ENCODE measurements around the gene PRRT1.
A peak's percentile ranks its signal among the peaks of the same experiment; 100 is the strongest.
"Not testable (repeated sequence)": the region's sequence is repeated elsewhere in the genome, so short reads cannot be mapped to it uniquely, and the experiment has no call there.

PRRT1 gene

GRCh38 chr6:32195652-32195901 lies 43.8 kb upstream of the PRRT1 start:
- Histone ChIP-seq H2AFZ (ENCODE audit: low read depth, low read length, severe bottlenecking) (no peak overlapping the region), H3K4me2 (ENCODE audit: low read depth, low read length, poor library complexity, severe bottlenecking) (peak overlapping the region; percentile 85), H3F3A (ENCODE audit: insufficient read depth) (peaks cover 47% of the 10 kb centered on the region), H3K27ac (ENCODE audit: low read depth, low read length) (no peak overlapping the region), H4K20me1 (ENCODE audit: low read depth, low read length) (no peaks in the 10 kb centered on the region), H3K27me3 (ENCODE audit: low read length) (no peaks in the 10 kb centered on the region), H3K9me2 (replicated peaks; ENCODE audit: insufficient read depth, low read length) (no peaks in the 10 kb centered on the region), H3K79me2 (ENCODE audit: insufficient read depth, low read length) (peaks cover 13% of the 10 kb centered on the region), H3K4me3 (ENCODE audit: insufficient read depth, low read length, poor library complexity, severe bottlenecking) (no peak overlapping the region), H3K9me3 (ENCODE audit: insufficient read depth, low read length) (no peaks in the 10 kb centered on the region), H3K36me3 (ENCODE audit: low read length) (no peaks in the 10 kb centered on the region), H3K9ac (ENCODE audit: low read length) (peak overlapping the region; percentile 71)
- TF ChIP-seq CTCF (IDR thresholded peaks at IDR 0.05; ENCODE audit: insufficient read depth, low read length, poor library complexity, severe bottlenecking): no peak
- no peak for TF ChIP-seq EZH2phosphoT487 (conservative IDR thresholded peaks at IDR 0.05; ENCODE audit: low read length)

GRCh38 chr6:32194825-32195651 lies 43.3 kb upstream of the PRRT1 start:
- peak; percentile 75 for TF ChIP-seq CTCF (IDR thresholded peaks at IDR 0.05; ENCODE audit: insufficient read depth, low read length, poor library complexity, severe bottlenecking)
- TF ChIP-seq EZH2phosphoT487 (conservative IDR thresholded peaks at IDR 0.05; ENCODE audit: low read length): no peak
- Histone ChIP-seq H4K20me1 (ENCODE audit: low read depth, low read length) (no peaks in the 10 kb centered on the region), H3K9me3 (ENCODE audit: insufficient read depth, low read length) (no peaks in the 10 kb centered on the region), H3F3A (ENCODE audit: insufficient read depth) (peaks cover 47% of the 10 kb centered on the region), H3K4me3 (ENCODE audit: insufficient read depth, low read length, poor library complexity, severe bottlenecking) (peak overlapping the region; percentile 59), H3K79me2 (ENCODE audit: insufficient read depth, low read length) (peaks cover 13% of the 10 kb centered on the region), H3K27me3 (ENCODE audit: low read length) (no peaks in the 10 kb centered on the region), H3K4me2 (ENCODE audit: low read depth, low read length, poor library complexity, severe bottlenecking) (peak overlapping the region; percentile 85), H3K9ac (ENCODE audit: low read length) (peak overlapping the region; percentile 66), H3K36me3 (ENCODE audit: low read length) (no peaks in the 10 kb centered on the region), H2AFZ (ENCODE audit: low read depth, low read length, severe bottlenecking) (peak overlapping the region; percentile 24), H3K27ac (ENCODE audit: low read depth, low read length) (peak overlapping the region; percentile 58), H3K9me2 (replicated peaks; ENCODE audit: insufficient read depth, low read length) (no peaks in the 10 kb centered on the region)

DNA sequence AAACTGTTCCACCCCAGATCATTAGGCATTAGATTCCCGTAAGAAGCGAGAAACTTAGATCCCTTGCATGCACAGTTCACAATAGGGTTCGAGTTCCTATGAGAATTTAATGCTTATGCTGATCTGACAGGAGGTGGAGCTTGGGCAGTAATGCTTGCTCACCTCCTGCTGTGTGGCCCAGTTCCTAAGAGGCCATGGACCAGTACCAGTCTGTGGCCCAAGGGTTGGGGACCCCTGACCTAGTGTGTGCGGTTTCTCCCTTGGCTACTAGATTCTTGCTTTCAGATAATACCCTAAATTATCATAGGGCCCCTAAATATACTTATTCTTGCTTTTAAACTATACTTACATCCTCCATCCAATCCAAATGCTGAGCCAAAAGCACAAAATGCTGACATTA lies 42.6 kb upstream of the PRRT1 start:
- peak overlapping the region; percentile 85 for H3K4me2 ChIP-seq (ENCODE audit: low read depth, low read length, poor library complexity, severe bottlenecking)
- H3K27me3 ChIP-seq (ENCODE audit: low read length): no peaks in the 10 kb centered on the region
- H3K9ac ChIP-seq (ENCODE audit: low read length): peak overlapping the region; percentile 66
- H3K36me3 ChIP-seq (ENCODE audit: low read length): no peaks in the 10 kb centered on the region
- no peaks in the 10 kb centered on the region for H4K20me1 ChIP-seq (ENCODE audit: low read depth, low read length)
- no peaks in the 10 kb centered on the region for H3K9me2 ChIP-seq (replicated peaks; ENCODE audit: insufficient read depth, low read length)
- H3K79me2 ChIP-seq (ENCODE audit: insufficient read depth, low read length): peaks cover 19% of the 10 kb centered on the region
- H3F3A ChIP-seq (ENCODE audit: insufficient read depth): peaks cover 47% of the 10 kb centered on the region
- no peak overlapping the region for H3K4me3 ChIP-seq (ENCODE audit: insufficient read depth, low read length, poor library complexity, severe bottlenecking)
- TF ChIP-seq CTCF (IDR thresholded peaks at IDR 0.05; ENCODE audit: insufficient read depth, low read length, poor library complexity, severe bottlenecking): no peak
- TF ChIP-seq EZH2phosphoT487 (conservative IDR thresholded peaks at IDR 0.05; ENCODE audit: low read length): no peak
- H3K27ac ChIP-seq (ENCODE audit: low read depth, low read length): no peak overlapping the region
- H3K9me3 ChIP-seq (ENCODE audit: insufficient read depth, low read length): no peaks in the 10 kb centered on the region
- H2AFZ ChIP-seq (ENCODE audit: low read depth, low read length, severe bottlenecking): no peak overlapping the region

DNA sequence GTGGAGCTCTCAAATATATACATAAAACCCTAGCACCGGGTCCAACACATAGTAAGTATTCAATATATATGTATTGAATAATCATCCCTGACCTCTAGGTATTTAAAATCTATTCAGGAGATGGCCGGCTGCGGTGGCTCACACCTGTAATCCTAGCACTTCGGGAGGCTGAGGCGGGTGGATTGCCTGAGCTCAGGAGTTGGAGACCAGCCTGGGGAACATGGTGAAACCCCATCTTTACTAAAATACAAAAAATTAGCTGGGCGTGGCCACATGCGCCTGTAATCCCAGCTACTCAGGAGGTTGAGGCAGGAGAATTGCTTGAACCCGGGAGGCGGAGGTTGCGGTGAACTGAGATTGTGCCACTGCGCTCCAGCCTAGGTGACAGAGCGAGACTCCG lies 41.4 kb upstream of the PRRT1 start:
- peak overlapping the region; percentile 91 for H3K9ac ChIP-seq (ENCODE audit: low read length)
- not testable (repeated sequence) for H3K9me2 ChIP-seq (replicated peaks; ENCODE audit: insufficient read depth, low read length); H4K20me1 ChIP-seq (ENCODE audit: low read depth, low read length); H3K36me3 ChIP-seq (ENCODE audit: low read length); H3K27me3 ChIP-seq (ENCODE audit: low read length); H3K9me3 ChIP-seq (ENCODE audit: insufficient read depth, low read length)
- H3K79me2 ChIP-seq (ENCODE audit: insufficient read depth, low read length): peaks cover 30% of the 10 kb centered on the region
- peak overlapping the region; percentile 87 for H3K27ac ChIP-seq (ENCODE audit: low read depth, low read length)
- peak overlapping the region; percentile 95 for H3K4me2 ChIP-seq (ENCODE audit: low read depth, low read length, poor library complexity, severe bottlenecking)
- peak overlapping the region; percentile 66 for H2AFZ ChIP-seq (ENCODE audit: low read depth, low read length, severe bottlenecking)
- H3K4me3 ChIP-seq (ENCODE audit: insufficient read depth, low read length, poor library complexity, severe bottlenecking): peak overlapping the region; percentile 60
- H3F3A ChIP-seq (ENCODE audit: insufficient read depth): peaks cover 47% of the 10 kb centered on the region

Measured in SU-DHL-6 (cell line).